ENCODE measurements around the gene PPIG. TPM values are rescaled to one million over a fixed set of nuclear protein-coding genes. Genes with fewer than 3 reads are reported as not detected.

The PPIG gene
- total RNA-seq, 1 experiment from 2014 or later = 66.2 TPM

DNA sequence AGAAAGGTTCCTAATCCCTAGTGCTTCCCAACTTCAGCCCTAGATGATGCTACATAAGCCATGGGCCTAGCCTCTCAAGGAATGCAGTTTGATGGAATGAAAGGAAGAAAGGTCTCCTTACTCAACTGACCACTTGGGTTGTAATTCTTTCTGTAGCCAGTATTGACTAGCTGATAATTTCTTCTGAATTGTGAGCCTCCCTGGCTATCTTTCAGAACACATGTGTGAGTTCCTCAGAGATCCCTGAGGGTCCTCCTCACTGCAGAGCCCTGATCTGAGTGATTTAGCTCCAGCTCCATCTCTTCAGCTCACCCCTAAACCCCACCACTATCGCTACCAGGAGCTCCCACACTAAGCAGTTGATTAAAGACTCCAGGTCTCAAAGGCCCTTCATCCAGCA lies 78.6 kb downstream of the PPIG start:
- H3K36me3 Mint-ChIP-seq (ENCODE audit: insufficient read depth in 1 of 3, low read depth in 3 of 3) = no peaks in the 10 kb centered on the region
- DNase-seq = no peak
- H4K5ac ChIP-seq (ENCODE audit: insufficient read length, low read depth, low read length) = no peak overlapping the region
- H3K23ac ChIP-seq (ENCODE audit: insufficient read length, low read depth, low read length) = no peak overlapping the region
- no peak overlapping the region for H3K4me2 ChIP-seq (ENCODE audit: insufficient read depth, insufficient read length, low read length)
- no peaks in the 10 kb centered on the region for H4K20me1 ChIP-seq (ENCODE audit: control insufficient read depth, insufficient read depth, insufficient read length)
- H3K27ac Mint-ChIP-seq = no peak overlapping the region
- no CpG with 5 or more reads among the region's 1 CpG for WGBS (ENCODE audit: extremely low coverage, insufficient read length, low lambda C conversion rate)
- H3K23me2 ChIP-seq (ENCODE audit: insufficient read length, low read depth, low read length, poor library complexity, severe bottlenecking) = no peaks in the 10 kb centered on the region
- H3T11ph ChIP-seq (ENCODE audit: low read length) = no peak overlapping the region
- H3K4me1 ChIP-seq (ENCODE audit: insufficient read depth, low read length) = no peaks in the 10 kb centered on the region
- TF ChIP-seq, protein P1, sequence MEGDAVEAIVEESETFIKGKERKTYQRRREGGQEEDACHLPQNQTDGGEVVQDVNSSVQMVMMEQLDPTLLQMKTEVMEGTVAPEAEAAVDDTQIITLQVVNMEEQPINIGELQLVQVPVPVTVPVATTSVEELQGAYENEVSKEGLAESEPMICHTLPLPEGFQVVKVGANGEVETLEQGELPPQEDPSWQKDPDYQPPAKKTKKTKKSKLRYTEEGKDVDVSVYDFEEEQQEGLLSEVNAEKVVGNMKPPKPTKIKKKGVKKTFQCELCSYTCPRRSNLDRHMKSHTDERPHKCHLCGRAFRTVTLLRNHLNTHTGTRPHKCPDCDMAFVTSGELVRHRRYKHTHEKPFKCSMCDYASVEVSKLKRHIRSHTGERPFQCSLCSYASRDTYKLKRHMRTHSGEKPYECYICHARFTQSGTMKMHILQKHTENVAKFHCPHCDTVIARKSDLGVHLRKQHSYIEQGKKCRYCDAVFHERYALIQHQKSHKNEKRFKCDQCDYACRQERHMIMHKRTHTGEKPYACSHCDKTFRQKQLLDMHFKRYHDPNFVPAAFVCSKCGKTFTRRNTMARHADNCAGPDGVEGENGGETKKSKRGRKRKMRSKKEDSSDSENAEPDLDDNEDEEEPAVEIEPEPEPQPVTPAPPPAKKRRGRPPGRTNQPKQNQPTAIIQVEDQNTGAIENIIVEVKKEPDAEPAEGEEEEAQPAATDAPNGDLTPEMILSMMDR (conservative IDR thresholded peaks at IDR 0.05) = no peak
- no peak overlapping the region for H3K4ac ChIP-seq (ENCODE audit: low read depth, low read length)
- no peak overlapping the region for H3K56ac ChIP-seq (ENCODE audit: insufficient read length, low read depth, low read length)
- no peak overlapping the region for H3K18ac ChIP-seq (ENCODE audit: insufficient read length, low read depth, low read length)
- H2BK5ac ChIP-seq (ENCODE audit: insufficient read length, low read length) = no peak overlapping the region
- no peak overlapping the region for H2BK20ac ChIP-seq (ENCODE audit: low read depth, low read length, poor library complexity, severe bottlenecking)
- no peak overlapping the region; a peak in 1 of 5 replicates for H3K4me3 Mint-ChIP-seq
- H2BK15ac ChIP-seq (ENCODE audit: low read depth, low read length) = no peak overlapping the region
- H3K9me3 Mint-ChIP-seq = no peaks in the 10 kb centered on the region
- no peak overlapping the region for H2BK12ac ChIP-seq (ENCODE audit: insufficient read length, low read depth, low read length)
- no peaks in the 10 kb centered on the region for H3K4me1 Mint-ChIP-seq
- H2BK120ac ChIP-seq (ENCODE audit: low read depth, low read length, poor library complexity, severe bottlenecking) = no peak overlapping the region
- no peak overlapping the region for H4K8ac ChIP-seq (replicated peaks; ENCODE audit: insufficient read length, low read depth, low read length)
- H2AFZ ChIP-seq (ENCODE audit: low read length) = no peak overlapping the region
- no peaks in the 10 kb centered on the region for H3K9me3 ChIP-seq (ENCODE audit: control insufficient read depth, low read depth, low read length)
- no peaks in the 10 kb centered on the region for H3K79me1 ChIP-seq (ENCODE audit: insufficient read depth, low read depth, low read length, poor library complexity, severe bottlenecking)
- no peaks in the 10 kb centered on the region for H3K79me2 ChIP-seq (ENCODE audit: insufficient read depth, low read length)
- H3K27ac ChIP-seq (ENCODE audit: insufficient read length, low read depth, low read length) = no peak overlapping the region
- no peaks in the 10 kb centered on the region for H3K27me3 Mint-ChIP-seq (ENCODE audit: low read depth)
- H3K14ac ChIP-seq (ENCODE audit: insufficient read depth, low read length) = no peak overlapping the region
- no peak overlapping the region for H2AK5ac ChIP-seq (ENCODE audit: insufficient read length, low read length)
- H3K27me3 ChIP-seq (ENCODE audit: insufficient read depth, low read length) = no peaks in the 10 kb centered on the region
- H3K9ac ChIP-seq (ENCODE audit: extremely low read depth, insufficient read length, low read length) = no peak overlapping the region
- H4K91ac ChIP-seq (ENCODE audit: insufficient read length, low read depth, low read length) = no peak overlapping the region
